Heart right ventricle (tissue), 16 donors: ENCODE measurements around the gene LRSAM1. TPM values are rescaled to one million over a fixed set of nuclear protein-coding genes. Genes with fewer than 3 reads are reported as not detected.

Experiments
- ATAC-seq, 8 donors: fragments of 200-7000 bp; cut with Tn5 transposase; one replicate each; pipeline ENCODE4 v1.9.1; 2020; ENCODE audit warnings: mild to moderate bottlenecking in 8 of 8, moderate library complexity in 8 of 8, moderate number of reproducible peaks in 1 of 8
- DNase-seq, 2 donors: peaks; one replicate each; pipeline ENCODE4 v3.0.0-alpha.2; 2020
- H3K27ac ChIP-seq, 10 donors: fragments of 200-600 bp; sonication (generic) in 2 of 10; one replicate each; pipeline versions ENCODE4 v1.5.0 to v1.8.0; 2020 to 2022; ENCODE audit warnings: mild to moderate bottlenecking in 3 of 10
- H3K27me3 ChIP-seq, 7 donors: fragments of 200-600 bp; one replicate each; pipeline ENCODE4 v1.8.0; 2021 to 2022; ENCODE audit warnings: mild to moderate bottlenecking in 2 of 7
- H3K36me3 ChIP-seq, 9 donors: fragments of 200-600 bp; sonication (generic) in 1 of 9; one replicate each; pipeline versions ENCODE4 v1.5.0 to v1.8.0; 2020 to 2022; ENCODE audit warnings: mild to moderate bottlenecking in 2 of 9
- H3K4me1 ChIP-seq, 9 donors: fragments of 200-600 bp; sonication (generic) in 1 of 9; one replicate each; pipeline versions ENCODE4 v1.5.0 to v1.8.0; 2020 to 2022; ENCODE audit warnings: mild to moderate bottlenecking in 4 of 9
- H3K4me3 ChIP-seq, 10 donors: fragments of 200-600 bp; sonication (generic) in 2 of 10; one replicate each; pipeline versions ENCODE4 v1.5.0 to v1.8.0; 2020 to 2022; ENCODE audit warnings: mild to moderate bottlenecking in 7 of 10, moderate library complexity in 2 of 10
- H3K9me3 ChIP-seq, 11 donors: fragments of 200-600 bp in 10 of 11; sonication (generic) in 2 of 11; one replicate each; pipeline versions ENCODE4 v1.5.0 to v1.8.0; 2013 to 2022; ENCODE audit warnings: mild to moderate bottlenecking in 2 of 11, control low read depth in 1 of 11, moderate library complexity in 1 of 11
- CTCF ChIP-seq, 9 donors: fragments of 200-600 bp; sonication (generic) in 2 of 9; IDR thresholded peaks; one replicate each; pipeline versions ENCODE4 v1.5.0 to v1.8.0; 2021 to 2022; ENCODE audit warnings: antibody characterized with exemption in 9 of 9, mild to moderate bottlenecking in 5 of 9, moderate library complexity in 1 of 9
- WGBS, 2 donors: extraction: QIAGEN DNeasy Blood & Tissue Kit; methylation state at CpG; one replicate each; pipeline ENCODE4 v1.1.7; 2013; ENCODE audit warnings: inconsistent platforms in 1 of 2; 5-methylcytosine and 5-hydroxymethylcytosine counted together
- intact Hi-C, 10 donors: fragments of 100-400 bp; cut with DNase I; formaldehyde crosslinking; loops; one replicate each; pipeline versions ENCODE4 v1.11.1 to v1.14.2; 2022
- polyA plus RNA-seq, 2 donors: library from polyadenylated mRNA; stranded (reverse); fragments of 200-250 nt; gene quantifications; one replicate each; pipeline ENCODE4 v1.2.3, GENCODE V29; 2013
- total RNA-seq, 10 donors: library from RNA; stranded (reverse); fragmentation: NEBNext Ultra II Directional in 3 of 10; extraction: Animal tissue kit (Norgen Biotek cat#: 25700) in 3 of 10; gene quantifications; one replicate each; pipeline versions ENCODE4 v1.2.1 to v1.2.4, GENCODE V29; 2021 to 2023
- donor health status: Arrhythmogenic right ventricular cardiomyopathy.
- donor health status: ischemic (EF 13 %, LVEDD 7.1; RV severe dilation, severe dysfunction).
- donor health status: healthy with polysubstance abuse.
- donor health status: DM: no; HTN: yes; CAD: no.
- donor health status: DM: no; HTN: no; CAD: no.
- donor health status: ischemic (EF 25% LVEDD 6.9; RV normal size, moderate dysfunction).
- donor health status: ischemic (EF 25% LVEDD 5.7; RV mildly dilated, moderate dysfunction).
- donor health status: healthy.
- donor health status: DM: yes; HTN: yes; CAD: no.
- donor health status: Ischemic cardiomyopathy.
- donor health status: ischemic (EF 35%, LVEDD 5.7; RV mildly dilated, moderate dysfunction).
- donor health status: nonischemic (EF 11% LVEDD 7.7; RV severe dilation, severe dysfunction).
- donor health status: DM: yes; HTN: yes; CAD: no.
- donor health status: PGD.
- donor health status: ischemic (EF 29% LVEDD 5.4; RV normal size, mild dysfunction).
- donor health status: nonischemic (EF 23%, LVEDD 6.1; RV moderate dilation, normal function).

Gene LRSAM1
- total and polyA plus RNA-seq, 12 donors = 21.2 to 59.9 (median 29.5) TPM

DNA sequence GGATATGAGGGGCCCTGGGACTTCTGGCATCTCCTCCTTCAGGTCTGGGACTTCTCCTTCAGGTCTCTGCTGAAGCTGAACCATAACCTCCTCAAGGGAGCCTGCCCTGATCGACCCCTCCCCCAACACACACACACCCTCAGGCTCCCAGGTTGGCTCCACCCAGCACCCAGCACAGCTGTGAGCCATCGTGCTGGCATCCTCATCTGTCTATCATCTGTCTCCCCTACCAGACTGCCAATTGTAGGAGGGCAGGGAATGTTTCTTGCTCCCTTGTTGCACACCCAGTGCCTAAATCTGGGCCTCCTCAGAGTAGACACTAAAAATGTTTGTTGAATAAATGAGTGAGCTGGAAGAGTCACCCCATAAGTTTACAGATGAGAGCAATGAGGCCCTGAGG, 71.4 kb downstream of the LRSAM1 start:
- peaks cover 0 to 67% (median 28%) of the 10 kb centered on the region in 9 donors for H3K36me3 ChIP-seq
- 57 to 77% methylated on average over 2 of the region's 2 CpGs for WGBS, 2 donors

GRCh38 chr9:127523312-127523851, 72.1 kb downstream of the LRSAM1 start:
- Histone ChIP-seq H3K36me3 (peaks cover 0 to 61% (median 28%) of the 10 kb centered on the region in 9 donors), H3K9me3 (peaks cover 0 to 20% (median 8%) of the 10 kb centered on the region in 11 donors), H3K4me3 (no peak overlapping the region), H3K27me3 (no peaks in the 10 kb centered on the region), H3K27ac (peak overlapping the region in 5 of 10 donors; percentile 2 to 94 (median 15)), H3K4me1 (peaks cover 22 to 94% (median 64%) of the 10 kb centered on the region in 9 donors)
- peak in 1 of 2 donors; percentile 6 for DNase-seq
- no peak for ATAC-seq
- WGBS, 2 donors = 94 to 95% methylated on average over 9 of the region's 9 CpGs
- intact Hi-C loops = loop anchor here in 5 of 10 donors (5.0 kb wide), 5 partner anchors 39 to 974 kb away; a partner anchor contains a TSS
- peak in 7 of 9 donors; percentile 25 to 46 (median 43) for TF ChIP-seq CTCF (IDR thresholded peaks at IDR 0.05)

More for the DNA sequence above, 71.4 kb downstream of the LRSAM1 start:
- ATAC-seq (no peak), DNase-seq (no peak)
- H3K4me3 ChIP-seq = no peak overlapping the region
- H3K9me3 ChIP-seq = peaks cover 0 to 20% (median 8%) of the 10 kb centered on the region in 11 donors
- H3K27me3 ChIP-seq = no peaks in the 10 kb centered on the region
- peaks cover 18 to 92% (median 58%) of the 10 kb centered on the region in 9 donors for H3K4me1 ChIP-seq
- intact Hi-C loops = loop anchor here in 5 of 10 donors (5.0 kb wide), 5 partner anchors 40 to 975 kb away; a partner anchor contains a TSS
- H3K27ac ChIP-seq = peak overlapping the region in 9 of 10 donors; percentile 83 to 97 (median 91)
- TF ChIP-seq CTCF (IDR thresholded peaks at IDR 0.05) = no peak

DNA sequence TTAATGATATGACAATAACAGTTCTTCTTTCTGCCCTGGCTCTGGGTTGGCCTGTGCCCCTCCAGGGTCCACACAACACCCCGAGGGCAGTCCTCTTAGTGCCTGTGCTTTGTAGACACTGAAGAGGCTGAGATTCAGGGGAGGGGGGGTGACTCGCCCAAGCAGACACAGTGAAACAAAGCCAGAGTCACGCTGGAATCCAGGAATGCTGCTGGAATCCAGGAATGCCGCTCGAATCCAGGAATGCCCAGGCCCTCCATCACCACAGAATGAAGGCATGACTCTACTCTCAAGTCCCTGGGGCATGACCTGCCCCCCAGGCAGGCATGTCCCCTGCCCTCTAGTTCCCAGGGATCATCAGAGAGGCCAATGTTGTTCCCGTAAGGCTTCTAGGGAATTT, 73.1 kb downstream of the LRSAM1 start:
- peaks cover 30 to 94% (median 69%) of the 10 kb centered on the region in 9 donors for H3K4me1 ChIP-seq
- intact Hi-C loops = loop anchor here in 5 of 10 donors (5.0 kb wide), 5 partner anchors 38 to 973 kb away; a partner anchor contains a TSS
- 61 to 64% methylated on average over 6 of the region's 6 CpGs for WGBS, 2 donors
- no peak overlapping the region for H3K4me3 ChIP-seq
- peaks cover 0 to 61% (median 28%) of the 10 kb centered on the region in 9 donors for H3K36me3 ChIP-seq
- DNase-seq = no peak
- H3K27me3 ChIP-seq = no peaks in the 10 kb centered on the region
- peaks cover 0 to 20% (median 8%) of the 10 kb centered on the region in 11 donors for H3K9me3 ChIP-seq
- no peak for TF ChIP-seq CTCF (IDR thresholded peaks at IDR 0.05)
- no peak for ATAC-seq
- peak overlapping the region in 7 of 10 donors; percentile 2 to 94 (median 23) for H3K27ac ChIP-seq

DNA sequence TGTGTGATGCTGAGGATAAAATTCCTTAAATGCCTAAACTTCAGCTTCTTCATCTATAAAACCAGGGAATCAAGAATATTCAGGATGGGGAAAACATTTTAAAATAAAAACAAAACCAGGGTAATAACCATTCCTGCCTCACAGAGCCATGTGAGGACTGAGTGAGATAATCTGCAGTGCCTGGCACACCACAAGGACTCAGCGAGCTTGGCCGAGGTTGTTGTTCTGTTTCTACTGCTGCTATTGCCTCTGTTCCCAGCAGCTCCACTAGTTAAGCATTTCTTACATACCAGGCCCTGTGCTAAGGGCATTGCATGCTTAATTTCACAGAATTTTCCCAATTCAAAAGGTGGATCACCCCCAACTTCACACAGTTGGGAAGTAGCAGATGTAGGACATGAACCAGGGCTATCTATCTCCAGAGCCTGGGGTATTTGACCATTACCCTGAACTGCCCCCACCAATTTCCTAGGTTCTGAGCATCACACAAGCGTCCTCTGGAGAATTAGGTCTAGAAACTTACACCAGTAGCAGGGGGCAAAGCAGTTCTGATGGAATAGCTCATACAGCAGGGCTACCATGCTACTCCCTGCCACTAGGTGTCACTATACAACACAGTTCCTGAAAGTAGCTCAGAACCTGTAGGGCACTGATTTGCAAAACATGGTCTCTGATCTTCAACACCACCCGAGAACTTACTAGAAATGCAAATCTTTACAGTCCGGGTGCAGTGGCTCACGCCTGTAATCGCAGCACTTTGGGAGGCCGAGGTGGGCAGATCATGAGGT, 74.3 kb downstream of the LRSAM1 start:
- peaks cover 0 to 20% (median 8%) of the 10 kb centered on the region in 11 donors for H3K9me3 ChIP-seq
- intact Hi-C loops = loop anchor here in 3 of 10 donors (5.0 kb wide), 2 partner anchors 42 to 62 kb away; a partner anchor contains a TSS
- peak in 1 of 2 donors; percentile 26 for DNase-seq
- WGBS, 2 donors = 87 to 90% methylated on average over 8 of the region's 8 CpGs
- TF ChIP-seq CTCF (IDR thresholded peaks at IDR 0.05) = peak; percentile 10 to 70 (median 50)
- H3K4me3 ChIP-seq = no peak overlapping the region
- H3K4me1 ChIP-seq = peaks cover 30 to 94% (median 65%) of the 10 kb centered on the region in 9 donors
- peak in 3 of 8 donors; percentile 28 to 72 (median 32) for ATAC-seq
- H3K27ac ChIP-seq = peak overlapping the region; percentile 33 to 94 (median 47)
- no peaks in the 10 kb centered on the region for H3K27me3 ChIP-seq
- H3K36me3 ChIP-seq = peaks cover 0 to 72% (median 28%) of the 10 kb centered on the region in 9 donors
